Retina (tissue), 1 donor: Measurements from ENCODE around the gene LMO3.

ENCODE experiments used
- DNase-seq: peaks from one replicate; pipeline ENCODE4 v3.0.0-alpha.2; 2016

The LMO3 gene

GRCh38 chr12:16599081-16599480 lies 6.9 kb downstream of the LMO3 start:
- no peak for DNase-seq

GRCh38 chr12:16594797-16595196 lies 11.2 kb downstream of the LMO3 start:
- no peak for DNase-seq

GRCh38 chr12:16593546-16593945 lies 12.4 kb downstream of the LMO3 start:
- DNase-seq, result no peak

GRCh38 chr12:16590645-16591044 lies 15.3 kb downstream of the LMO3 start:
- no peak for DNase-seq

- DNase-seq, result no peak
Observed at GRCh38 chr12:16588812-16589211, 17.1 kb downstream of the LMO3 start.

GRCh38 chr12:16587514-16587913 lies 18.4 kb downstream of the LMO3 start:
- no peak for DNase-seq

- no peak for DNase-seq
Observed at GRCh38 chr12:16587110-16587453, 18.9 kb downstream of the LMO3 start.

GRCh38 chr12:16586350-16587109 lies 19.4 kb downstream of the LMO3 start:
- DNase-seq, result no peak

- no peak for DNase-seq
Observed at GRCh38 chr12:16585781-16586180, 20.2 kb downstream of the LMO3 start.

GRCh38 chr12:16583969-16584745 lies 21.8 kb downstream of the LMO3 start:
- DNase-seq, result no peak

GRCh38 chr12:16581416-16581815 lies 24.5 kb downstream of the LMO3 start:
- no peak for DNase-seq

- no peak for DNase-seq
Observed at GRCh38 chr12:16579041-16579440, 26.9 kb downstream of the LMO3 start.

- DNase-seq, result peak; percentile 63
Observed at GRCh38 chr12:16573398-16574077, 32.4 kb downstream of the LMO3 start.

- no peak for DNase-seq
Observed at GRCh38 chr12:16568873-16569272, 37.1 kb downstream of the LMO3 start.

- DNase-seq, result no peak
Observed at GRCh38 chr12:16564675-16565074, 41.3 kb downstream of the LMO3 start.

GRCh38 chr12:16563504-16563903 lies 42.5 kb downstream of the LMO3 start:
- no peak for DNase-seq

GRCh38 chr12:16562921-16563320 lies 43.0 kb downstream of the LMO3 start:
- DNase-seq, result no peak

GRCh38 chr12:16562435-16562834 lies 43.5 kb downstream of the LMO3 start:
- no peak for DNase-seq

GRCh38 chr12:16560273-16560672 lies 45.7 kb downstream of the LMO3 start:
- DNase-seq, result no peak

- DNase-seq, result no peak
Observed at GRCh38 chr12:16555630-16556029, 50.3 kb downstream of the LMO3 start.

GRCh38 chr12:16553457-16553856 lies 52.5 kb downstream of the LMO3 start:
- DNase-seq, result no peak

- DNase-seq, result no peak
Observed at GRCh38 chr12:16552301-16552700, 53.7 kb downstream of the LMO3 start.

- no peak for DNase-seq
Observed at GRCh38 chr12:16545836-16546235, 60.1 kb downstream of the LMO3 start.

- DNase-seq, result no peak
Observed at GRCh38 chr12:16542586-16542985, 63.4 kb downstream of the LMO3 start.
